HG03460 (cell line): ENCODE measurements around the gene RNF212B.
"Not testable (repeated sequence)": the region's sequence is repeated elsewhere in the genome, so short reads cannot be mapped to it uniquely, and the experiment has no call there.

ENCODE experiments used
- ATAC-seq: cut with Tn5 transposase; IDR thresholded peaks from one replicate; pipeline ENCODE4 v1.9.1; 2021; ENCODE audit not compliant: unreplicated experiment

Gene RNF212B, protein sequence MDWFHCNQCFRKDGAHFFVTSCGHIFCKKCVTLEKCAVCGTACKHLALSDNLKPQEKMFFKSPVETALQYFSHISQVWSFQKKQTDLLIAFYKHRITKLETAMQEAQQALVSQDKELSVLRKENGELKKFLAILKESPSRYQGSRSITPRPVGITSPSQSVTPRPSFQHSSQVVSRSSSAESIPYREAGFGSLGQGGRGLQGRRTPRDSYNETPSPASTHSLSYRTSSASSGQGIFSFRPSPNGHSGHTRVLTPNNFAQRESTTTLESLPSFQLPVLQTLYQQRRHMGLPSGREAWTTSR

DNA sequence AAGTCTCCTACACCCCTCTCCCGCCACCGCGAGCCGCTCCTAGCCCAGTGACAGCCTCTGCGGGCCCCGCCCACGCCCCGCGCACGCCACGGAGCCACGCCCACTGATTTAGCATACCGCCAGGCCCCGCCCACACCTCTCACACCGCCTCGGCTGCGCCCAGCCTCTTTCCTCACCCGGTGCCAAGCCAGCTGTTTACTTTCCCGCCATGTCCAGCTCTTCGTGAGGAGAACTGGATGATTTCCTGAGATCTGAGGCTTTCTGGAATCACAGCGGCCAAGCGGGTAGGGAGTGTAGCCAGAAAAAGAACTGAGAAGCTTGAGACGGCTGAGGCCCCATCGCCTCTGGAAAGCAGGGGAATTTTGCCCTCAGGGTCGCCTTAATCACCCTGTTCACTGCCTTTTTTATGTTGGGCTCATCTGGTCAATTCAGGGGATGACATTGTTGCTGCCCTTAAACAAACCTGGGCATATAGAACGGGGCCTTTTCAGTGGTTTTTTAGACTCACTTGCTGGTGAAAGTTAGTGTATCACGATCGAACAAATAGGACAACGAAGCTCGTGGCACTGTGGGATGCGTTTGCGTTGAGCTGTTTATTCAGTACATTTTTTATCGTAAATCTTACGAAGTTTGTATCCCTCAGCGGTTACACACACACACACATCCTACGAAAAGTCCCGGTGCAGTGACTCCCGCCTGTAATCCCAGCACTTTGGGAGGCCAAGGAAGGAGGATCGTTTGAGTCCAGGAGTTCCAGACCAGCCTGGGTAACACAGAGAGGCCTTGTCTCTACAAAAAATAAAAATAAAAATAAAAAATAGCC is at the start of gene RNF212B:
RNF212B (plus strand) TSS at position 165 of the 823 bp plus-strand sequence. CDS start 2,410 bp downstream, outside the sequence.
- ATAC-seq = no peak

DNA sequence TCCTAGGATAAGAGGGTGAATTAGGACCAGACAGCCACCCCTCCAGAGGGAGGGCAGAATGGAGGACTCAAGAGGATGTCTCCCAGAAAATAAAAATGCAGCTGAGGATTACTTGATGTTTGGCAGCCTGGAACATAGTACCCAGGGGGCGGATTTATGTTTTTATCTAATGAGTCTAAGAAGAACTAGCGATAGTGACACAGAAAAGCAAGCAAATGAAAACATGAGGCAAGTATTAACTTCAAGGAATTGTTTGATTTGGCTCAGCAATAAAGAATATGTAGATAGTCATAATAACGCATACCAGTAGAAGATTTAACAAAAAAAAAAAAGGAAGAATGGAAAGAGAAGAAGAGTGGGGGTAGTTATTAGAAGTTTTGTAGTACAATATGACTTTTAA is 44.3 kb upstream of the RNF212B start:
- no peak for ATAC-seq

DNA sequence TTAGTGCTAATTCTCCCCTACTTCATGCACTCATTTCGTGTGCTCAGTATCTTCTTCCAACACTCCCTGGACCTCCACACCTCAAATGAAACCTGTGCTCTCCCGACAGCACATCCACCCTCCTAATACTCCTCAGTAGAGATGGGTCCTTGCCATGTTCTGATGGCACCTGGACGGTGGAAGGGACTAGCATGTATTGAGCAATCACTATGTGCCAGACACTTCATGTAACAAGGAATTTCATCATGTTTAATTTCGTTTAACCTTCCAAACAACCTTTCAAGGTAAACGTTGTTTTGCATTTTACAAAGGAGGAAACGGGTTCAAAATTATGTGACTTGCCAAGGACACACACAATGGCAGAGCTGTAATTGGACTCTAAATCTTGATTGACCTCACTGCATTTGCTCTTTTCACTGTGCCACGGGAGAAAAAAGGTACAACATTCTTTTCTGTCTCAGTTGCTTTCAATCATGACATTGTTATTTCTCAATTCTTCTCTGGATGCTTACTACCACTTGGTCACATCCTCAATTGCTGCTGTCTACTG is 42.1 kb upstream of the RNF212B start:
- no peak for ATAC-seq

DNA sequence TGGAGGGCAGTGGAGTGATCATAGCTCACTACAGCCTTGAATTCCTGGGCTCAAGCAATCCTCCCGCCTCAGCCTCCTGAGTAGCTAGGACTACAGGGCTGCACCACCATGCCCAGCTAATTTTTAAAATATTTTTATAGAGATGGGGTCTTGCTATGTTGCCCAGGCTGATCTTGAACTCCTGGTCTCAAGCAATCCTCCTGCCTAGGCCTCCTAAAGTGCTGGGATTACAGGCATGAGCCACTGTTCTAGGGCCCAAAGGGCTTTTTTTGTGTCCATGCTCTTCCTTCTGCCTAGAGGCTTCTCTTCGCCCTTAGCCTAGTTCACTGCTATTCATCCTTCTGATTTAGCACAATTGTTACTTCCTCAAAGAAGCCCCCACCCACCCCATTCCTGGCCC is 41.2 kb upstream of the RNF212B start:
- ATAC-seq = not testable (repeated sequence)

DNA sequence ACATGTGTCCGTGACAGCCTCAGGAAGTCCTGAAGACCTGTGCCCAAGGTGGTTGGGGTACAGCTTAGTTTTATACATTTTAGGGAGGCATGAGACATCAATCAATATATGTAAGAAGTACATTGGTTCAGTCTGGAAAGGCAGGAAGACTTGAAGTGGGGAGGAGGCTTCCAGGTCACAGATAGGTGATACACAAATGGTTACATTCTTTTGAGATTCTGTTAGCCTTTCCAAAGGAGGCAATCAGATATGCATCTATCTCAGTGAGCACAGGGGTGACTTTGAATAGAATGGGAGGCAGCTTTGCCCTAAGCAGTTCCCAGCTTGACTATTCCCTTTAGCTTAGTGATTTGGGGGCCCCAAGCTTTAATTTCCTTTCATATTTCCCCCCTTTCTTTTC is 38.6 kb upstream of the RNF212B start:
- not testable (repeated sequence) for ATAC-seq

DNA sequence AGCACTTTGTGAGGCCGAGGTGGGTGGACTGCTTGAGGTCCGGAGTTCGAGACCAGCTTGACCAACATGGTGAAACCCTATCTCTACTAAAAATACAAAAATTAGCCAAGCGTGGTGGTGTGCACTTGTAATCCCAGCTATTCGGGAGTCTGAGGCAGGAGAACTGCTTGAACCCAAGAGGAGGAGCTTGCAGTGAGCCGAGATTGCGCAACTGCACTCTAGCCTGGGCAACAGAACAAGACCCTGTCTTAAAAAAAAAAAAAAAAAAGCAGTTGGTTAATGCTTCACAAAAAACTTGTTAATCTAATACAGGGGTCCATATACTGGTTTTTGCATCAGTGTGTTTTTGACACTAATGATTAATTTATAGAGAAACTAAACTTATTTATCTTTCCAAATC is 35.7 kb upstream of the RNF212B start:
- ATAC-seq = no peak

DNA sequence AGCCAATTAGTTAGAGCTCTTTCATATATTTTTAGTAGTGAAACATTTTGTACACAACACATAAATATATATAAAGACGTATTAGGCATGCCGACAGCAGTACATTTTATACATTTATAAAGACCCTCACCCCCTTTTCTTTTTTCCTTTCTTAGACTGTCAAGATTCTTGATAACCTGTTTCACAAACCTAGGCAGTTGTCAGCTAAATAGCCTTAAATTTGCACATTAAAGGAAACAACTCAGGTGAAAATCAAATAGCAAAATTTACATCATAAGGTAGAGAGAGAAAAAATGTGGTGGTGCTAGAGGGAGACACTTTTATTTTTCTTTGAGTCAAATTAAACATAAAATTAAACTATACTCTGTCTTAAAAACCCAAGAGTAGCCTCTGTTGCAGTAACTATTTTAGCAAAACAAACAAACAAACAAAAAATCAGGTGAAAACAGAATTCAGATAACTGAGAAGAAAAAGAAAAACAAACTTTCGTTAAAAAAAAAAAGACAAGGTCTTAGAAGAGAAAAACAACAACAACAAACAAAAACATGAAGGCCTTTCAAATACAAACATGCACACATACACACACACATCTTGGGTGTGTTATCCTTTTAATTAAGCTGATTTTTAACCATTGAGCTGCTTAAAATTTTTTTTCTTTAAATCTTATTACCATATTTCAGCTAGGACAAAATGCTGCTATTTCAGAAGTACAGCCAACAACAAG is 31.2 kb upstream of the RNF212B start:
- no peak for ATAC-seq

DNA sequence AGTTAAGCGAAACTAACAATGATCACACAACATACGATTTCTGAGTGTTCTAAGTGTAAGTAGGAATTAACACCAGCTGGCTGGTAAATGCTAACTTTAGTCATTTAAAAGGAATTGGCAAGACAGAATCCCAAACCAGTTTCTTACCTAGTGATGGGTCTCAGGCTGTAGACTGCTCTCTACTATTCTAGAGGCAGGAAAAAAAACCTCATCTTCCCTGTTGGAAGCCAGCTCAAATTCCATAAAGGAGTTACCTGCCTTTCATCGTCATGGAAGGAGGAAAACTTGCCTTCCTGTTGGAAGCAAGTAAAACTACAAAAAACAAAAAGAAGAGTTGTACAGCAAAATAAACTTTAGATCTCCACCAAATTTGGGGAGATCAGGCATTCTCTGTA is 30.6 kb upstream of the RNF212B start:
- ATAC-seq = no peak

DNA sequence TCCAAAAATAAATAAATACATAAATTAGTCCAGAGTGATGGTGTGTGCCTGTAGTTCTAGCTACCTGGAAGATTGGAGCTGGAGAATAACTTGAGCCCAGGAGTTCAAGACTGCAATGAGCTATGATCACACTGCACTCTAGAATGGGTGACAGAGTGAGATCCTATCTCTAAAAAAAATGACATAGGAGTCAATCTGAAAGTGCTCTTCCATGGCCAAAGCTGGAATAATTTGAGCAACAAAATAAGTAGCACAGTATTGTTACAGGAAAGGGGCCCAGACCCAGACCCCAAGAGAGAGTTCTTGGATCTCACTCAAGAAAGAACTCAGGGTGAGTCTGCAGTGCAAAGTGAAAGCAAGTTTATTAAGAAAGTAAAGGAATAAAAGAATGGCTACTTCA is 29.4 kb upstream of the RNF212B start:
- no peak for ATAC-seq

DNA sequence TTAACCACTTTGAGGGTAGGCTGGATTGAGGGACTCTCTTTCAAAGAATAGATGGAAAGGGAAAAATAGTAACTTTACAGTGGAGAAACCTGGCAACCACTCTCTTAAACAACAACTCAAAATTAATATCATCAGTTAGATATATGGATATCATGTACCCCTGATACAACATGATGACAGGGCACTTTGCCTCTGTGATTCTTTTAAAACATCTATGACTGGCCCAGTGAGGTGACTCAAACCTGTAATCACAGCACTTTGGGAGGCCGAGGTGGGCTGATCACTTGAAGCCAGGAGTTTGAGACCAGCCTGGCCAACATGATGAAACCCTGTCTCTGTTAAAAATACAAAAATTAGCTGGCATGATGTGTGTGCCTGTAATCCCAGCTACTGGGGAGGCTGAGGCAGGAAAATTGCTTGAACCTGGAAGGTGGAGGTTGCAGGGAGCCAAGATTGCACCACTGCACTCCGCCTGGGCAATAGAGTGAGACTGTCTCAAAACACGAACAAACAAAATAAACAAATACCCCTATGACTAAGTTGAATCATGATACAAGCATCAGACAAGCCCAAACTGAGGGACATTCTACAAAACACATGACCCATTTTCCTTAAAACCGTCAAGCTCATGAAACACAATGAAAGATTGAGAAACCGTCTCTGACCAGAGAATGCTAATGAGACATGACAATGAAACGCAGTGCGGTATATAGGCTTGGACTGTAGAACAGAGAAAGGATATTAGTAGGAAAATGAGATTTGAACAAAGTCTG is 27.9 kb upstream of the RNF212B start:
- ATAC-seq = no peak

DNA sequence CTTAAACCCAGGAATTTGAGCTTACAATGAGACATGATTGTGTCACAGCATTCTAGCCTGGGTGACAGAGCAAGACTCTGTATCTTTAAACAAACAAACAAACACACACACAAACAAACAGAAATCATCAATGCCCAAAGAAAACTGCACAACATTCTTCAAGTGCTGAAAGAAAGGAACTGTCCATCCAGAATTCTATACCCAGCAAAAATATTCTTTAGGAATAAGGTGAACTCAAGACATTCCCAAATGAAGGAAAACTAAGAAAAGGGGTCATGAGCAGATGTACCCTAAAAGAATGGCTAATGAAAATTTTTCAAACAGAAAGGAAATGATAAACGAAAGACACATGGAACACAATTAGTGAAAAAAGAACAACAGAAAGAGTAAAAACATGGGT is 22.3 kb upstream of the RNF212B start:
- no peak for ATAC-seq

DNA sequence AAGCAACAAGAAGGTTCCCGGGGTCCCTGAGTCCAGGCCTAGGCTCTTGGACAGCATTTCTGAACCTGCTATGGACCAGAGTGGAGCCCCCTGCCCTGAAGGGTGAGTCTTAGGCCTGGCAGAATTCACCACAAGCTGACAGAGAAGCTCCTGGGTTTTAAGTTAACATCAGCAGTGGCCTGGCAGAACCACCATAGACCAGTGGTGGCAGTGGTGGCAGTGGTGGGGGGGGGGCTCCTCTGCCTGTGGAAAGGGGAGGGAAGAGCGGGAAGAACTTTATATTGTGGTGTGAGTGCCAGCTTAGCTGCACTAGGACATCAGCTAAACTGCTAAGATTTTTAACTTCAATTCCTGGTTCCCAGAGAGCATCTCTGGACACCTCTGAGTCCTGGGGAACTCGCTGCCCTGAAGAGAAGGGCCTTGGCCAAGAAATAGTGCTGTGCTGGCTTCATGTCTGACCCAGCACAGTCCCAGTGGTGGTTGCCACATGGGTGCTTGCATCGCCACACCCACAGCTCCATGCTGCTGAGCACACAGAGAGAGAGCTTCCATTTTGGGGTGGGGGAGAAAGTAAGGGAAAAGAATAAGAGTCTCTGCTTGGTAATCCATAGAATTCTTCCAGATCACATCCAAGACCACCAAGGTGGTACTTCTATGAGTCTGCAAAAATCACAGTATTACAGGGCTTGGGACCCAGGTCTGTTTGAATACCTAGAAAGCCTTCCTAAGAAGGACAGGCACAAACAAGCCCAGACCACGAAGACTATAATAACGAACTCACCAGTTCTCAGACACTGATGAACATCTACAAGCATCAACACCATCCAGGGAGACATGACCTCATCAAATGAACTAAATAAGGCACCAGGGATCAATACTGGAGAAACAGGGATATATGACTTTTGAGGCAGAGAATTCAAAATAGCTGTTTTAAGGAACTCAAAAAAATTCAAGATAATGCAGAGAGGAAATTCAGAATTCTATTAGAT is 20.4 kb upstream of the RNF212B start:
- ATAC-seq = no peak

DNA sequence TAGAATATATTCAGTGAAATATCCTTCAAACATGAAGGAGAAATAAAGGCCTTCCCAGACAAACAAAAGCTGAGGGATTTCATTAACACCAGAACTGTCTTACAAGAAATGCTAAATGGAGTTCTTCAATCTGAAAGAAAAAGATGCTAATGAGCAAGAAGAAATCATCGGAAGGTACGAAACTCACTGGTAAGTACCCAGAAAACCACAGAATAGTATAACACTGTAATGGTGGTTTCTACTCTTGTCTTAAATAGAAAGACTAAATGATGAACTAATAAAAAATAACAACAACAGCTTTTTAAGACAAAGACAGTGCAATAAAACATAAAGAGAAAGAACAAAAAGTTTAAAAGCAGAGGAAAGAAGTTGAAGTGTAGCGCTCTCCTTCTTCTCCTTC is 18.7 kb upstream of the RNF212B start:
- no peak for ATAC-seq

DNA sequence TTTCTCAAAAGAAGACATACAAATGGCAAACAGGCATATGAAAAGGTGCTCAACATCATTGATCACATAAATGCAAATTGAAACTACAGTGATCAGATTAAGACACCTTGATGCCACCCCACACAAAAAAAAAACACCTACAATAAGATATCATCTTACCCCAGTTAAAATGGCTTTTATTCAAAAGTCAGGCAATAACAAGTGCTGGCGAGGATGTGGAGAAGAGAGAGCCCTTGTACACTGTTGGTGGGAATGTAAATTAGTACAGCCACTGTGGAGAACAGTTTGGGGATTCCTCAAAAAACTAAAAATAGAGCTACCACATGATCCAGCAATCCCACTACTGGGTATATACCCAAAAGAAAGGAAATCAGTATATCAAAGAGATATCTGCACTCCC is 12.8 kb upstream of the RNF212B start:
- not testable (repeated sequence) for ATAC-seq

DNA sequence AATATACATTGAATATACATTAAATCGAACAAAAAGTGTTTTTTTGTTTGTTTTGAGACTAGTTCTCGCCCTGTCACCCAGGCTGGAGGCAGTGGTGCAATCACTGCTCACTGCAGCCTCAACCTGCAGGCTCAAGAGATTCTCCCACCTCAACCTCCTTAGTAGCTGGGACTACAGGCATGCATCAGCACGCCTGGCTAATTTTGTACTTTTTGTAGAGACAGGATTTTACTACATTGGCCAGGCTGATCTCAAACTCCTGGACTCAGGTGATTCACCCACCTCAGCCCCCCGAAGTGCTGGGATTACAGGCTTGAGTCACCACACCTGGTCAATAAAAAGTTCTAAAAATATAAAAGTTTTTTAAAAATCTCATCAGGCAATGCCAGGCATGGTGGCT is 10.2 kb upstream of the RNF212B start:
- no peak for ATAC-seq

DNA sequence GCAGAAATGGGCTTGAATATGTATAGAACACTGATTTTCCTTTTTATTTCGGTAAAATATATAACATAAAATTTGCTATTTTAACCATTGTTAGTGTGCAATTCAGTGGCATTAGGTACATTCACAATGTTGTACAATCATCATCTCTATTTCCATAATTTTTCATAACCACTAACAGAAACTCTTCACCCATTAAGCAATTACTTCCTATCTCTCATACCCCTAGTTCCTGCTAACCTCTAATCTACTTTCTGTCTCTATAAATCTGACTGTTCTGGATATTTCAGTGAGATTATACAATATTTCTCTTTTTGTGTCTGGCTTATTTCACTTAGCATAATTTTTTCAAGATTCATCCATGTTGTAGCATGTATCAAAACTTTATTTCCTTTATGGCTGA is 8.9 kb upstream of the RNF212B start:
- no peak for ATAC-seq

DNA sequence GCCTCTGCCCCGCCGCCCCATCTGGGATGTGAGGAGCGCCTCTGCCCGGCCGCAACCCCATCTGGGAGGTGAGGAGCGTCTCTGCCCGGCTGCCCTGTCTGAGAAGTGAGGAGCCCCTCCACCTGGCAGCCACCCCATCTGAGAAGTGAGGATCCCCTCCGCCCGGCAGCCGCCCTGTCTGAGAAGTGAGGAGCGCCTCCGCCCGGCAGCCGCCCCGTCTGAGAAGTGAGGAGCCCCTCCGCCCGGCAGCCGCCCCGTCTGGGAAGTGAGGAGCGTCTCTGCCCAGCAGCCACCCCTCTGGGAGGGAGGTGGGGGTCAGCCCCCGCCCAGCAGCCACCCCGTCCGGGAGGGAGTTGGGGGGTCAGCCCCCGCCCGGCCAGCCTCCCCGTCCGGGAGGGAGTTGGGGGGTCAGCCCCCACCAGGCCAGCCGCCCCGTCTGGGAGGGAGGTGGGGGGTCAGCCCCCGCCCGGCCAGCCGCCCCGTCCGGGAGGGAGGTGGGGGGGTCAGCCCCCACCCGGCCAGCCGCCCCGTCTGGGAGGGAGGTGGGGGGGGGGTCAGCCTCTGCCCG is 5.4 kb upstream of the RNF212B start:
- not testable (repeated sequence) for ATAC-seq

DNA sequence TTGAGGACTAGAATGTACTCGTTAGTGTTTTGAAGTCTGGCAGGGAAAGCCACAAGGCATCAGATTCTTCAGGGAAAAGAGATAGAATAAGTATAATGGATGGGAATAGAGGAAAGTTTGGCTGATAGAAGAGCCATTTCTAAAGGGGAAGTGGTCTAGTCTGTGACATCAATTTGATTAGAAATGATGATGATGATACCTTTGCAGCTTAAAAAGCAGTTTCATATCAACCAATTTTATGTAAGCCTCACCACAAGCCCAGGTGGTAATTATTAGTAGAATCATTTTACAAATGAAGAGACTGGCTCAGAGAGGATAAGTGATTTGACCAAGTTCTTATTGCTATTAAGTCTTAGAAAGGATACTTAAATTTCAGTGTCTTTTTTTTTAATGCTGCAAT is 2.9 kb downstream of the RNF212B start:
- ATAC-seq = no peak

DNA sequence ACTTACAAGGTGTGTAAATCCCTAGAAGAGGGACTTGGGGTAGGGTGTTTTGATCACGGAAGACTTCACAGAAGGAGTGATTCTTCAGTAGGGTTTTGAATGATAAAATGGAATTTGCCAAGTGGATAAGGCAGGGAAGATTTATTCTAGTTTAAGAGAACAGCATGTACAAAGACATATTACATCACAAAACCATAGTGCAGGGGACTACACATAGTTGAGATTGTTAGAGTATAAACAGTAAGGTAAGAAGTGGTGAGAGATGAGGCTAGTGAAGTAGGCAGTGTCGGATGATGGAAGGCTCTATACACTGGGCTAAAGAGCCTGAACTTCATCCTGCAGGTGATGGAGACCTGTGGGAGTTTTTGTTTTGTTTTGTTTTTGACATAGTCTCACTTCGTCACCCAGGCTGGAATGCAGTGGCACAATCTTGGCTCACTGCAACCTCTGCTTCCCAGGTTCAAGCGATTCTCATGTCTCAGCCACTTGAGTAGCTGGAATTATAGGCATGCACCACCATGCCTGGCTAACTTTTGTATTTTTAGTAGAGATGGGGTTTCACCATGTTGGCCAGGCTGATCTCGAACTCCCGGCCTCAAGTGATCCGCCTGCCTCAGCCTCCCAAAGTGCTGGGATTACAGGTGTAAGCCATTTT is 3.5 kb downstream of the RNF212B start:
- ATAC-seq = not testable (repeated sequence)
